Loucy (cell line): ENCODE results near the gene ARHGAP32.

ENCODE experiments used
- H2AFZ ChIP-seq: fragments of 200-600 bp; sonication (generic); 2 replicates; pipeline ENCODE4 v1.6.0; 2016; ENCODE audit warnings: antibody characterized with exemption, mild to moderate bottlenecking, low read length, moderate library complexity
- H3F3A ChIP-seq: fragments of 200-600 bp; 2 replicates; pipeline ENCODE4 v1.6.0; 2016; ENCODE audit warnings: antibody characterized with exemption, low read depth, mild to moderate bottlenecking
- H3K27me3 ChIP-seq: fragments of 200-600 bp; sonication (generic); 2 replicates; pipeline ENCODE4 v1.6.1; 2014; ENCODE audit warnings: low read length, mild to moderate bottlenecking; ENCODE audit not compliant: insufficient read depth, poor library complexity, severe bottlenecking
- H3K36me3 ChIP-seq: fragments of 200-600 bp; sonication (generic); 2 replicates; pipeline ENCODE4 v1.6.1; 2016; ENCODE audit warnings: low read length; ENCODE audit not compliant: insufficient read depth
- H3K4me1 ChIP-seq: fragments of 200-600 bp; sonication (generic); 2 replicates; pipeline ENCODE4 v1.5.1; 2014; ENCODE audit warnings: low read length, mild to moderate bottlenecking; ENCODE audit not compliant: insufficient read depth, poor library complexity, severe bottlenecking
- H3K4me2 ChIP-seq: fragments of 200-600 bp; sonication (generic); 2 replicates; pipeline ENCODE4 v1.6.0; 2014; ENCODE audit warnings: antibody characterized with exemption, low read length, low read depth, mild to moderate bottlenecking; ENCODE audit not compliant: poor library complexity, severe bottlenecking
- H3K4me3 ChIP-seq: fragments of 200-600 bp; sonication (generic); 2 replicates; pipeline ENCODE4 v1.5.1; 2014; ENCODE audit warnings: low read length, mild to moderate bottlenecking, mixed read lengths; ENCODE audit not compliant: poor library complexity, severe bottlenecking
- H3K79me2 ChIP-seq: fragments of 200-600 bp; sonication (generic); 2 replicates; pipeline ENCODE4 v1.6.1; 2014; ENCODE audit warnings: low read length; ENCODE audit not compliant: insufficient read depth
- H3K9ac ChIP-seq: fragments of 200-600 bp; sonication (generic); 2 replicates; pipeline ENCODE4 v1.6.0; 2014; ENCODE audit warnings: mild to moderate bottlenecking, low read depth, low read length, moderate library complexity; ENCODE audit not compliant: poor library complexity, severe bottlenecking
- H3K9me2 ChIP-seq: fragments of 200-600 bp; sonication (generic); replicated peaks from 2 replicates; pipeline ENCODE4 v1.6.1; 2016; ENCODE audit warnings: low read depth, low read length, mixed read lengths
- H3K9me3 ChIP-seq: fragments of 200-600 bp; sonication (generic); 2 replicates; pipeline ENCODE4 v1.6.1; 2014; ENCODE audit warnings: mild to moderate bottlenecking, antibody characterized with exemption, low read length, low read depth; ENCODE audit not compliant: insufficient read depth
- H4K20me1 ChIP-seq: fragments of 200-600 bp; sonication (generic); 2 replicates; pipeline ENCODE4 v1.6.0; 2014; ENCODE audit warnings: antibody characterized with exemption, low read length, mild to moderate bottlenecking; ENCODE audit not compliant: insufficient read depth, poor library complexity, severe bottlenecking
- EZH2phosphoT487 ChIP-seq: fragments of 200-600 bp; IDR thresholded peaks from 2 replicates; pipeline ENCODE4 v1.6.1; 2018; ENCODE audit warnings: antibody characterized with exemption, mild to moderate bottlenecking, moderate library complexity, borderline replicate concordance
- TF ChIP-seq, protein P1 (sequence below): fragments of 200-600 bp; sonication (generic); conservative IDR thresholded peaks from 2 replicates; pipeline ENCODE4 v1.5.1; 2014; ENCODE audit warnings: mild to moderate bottlenecking, antibody characterized with exemption, low read length

The ARHGAP32 gene

DNA sequence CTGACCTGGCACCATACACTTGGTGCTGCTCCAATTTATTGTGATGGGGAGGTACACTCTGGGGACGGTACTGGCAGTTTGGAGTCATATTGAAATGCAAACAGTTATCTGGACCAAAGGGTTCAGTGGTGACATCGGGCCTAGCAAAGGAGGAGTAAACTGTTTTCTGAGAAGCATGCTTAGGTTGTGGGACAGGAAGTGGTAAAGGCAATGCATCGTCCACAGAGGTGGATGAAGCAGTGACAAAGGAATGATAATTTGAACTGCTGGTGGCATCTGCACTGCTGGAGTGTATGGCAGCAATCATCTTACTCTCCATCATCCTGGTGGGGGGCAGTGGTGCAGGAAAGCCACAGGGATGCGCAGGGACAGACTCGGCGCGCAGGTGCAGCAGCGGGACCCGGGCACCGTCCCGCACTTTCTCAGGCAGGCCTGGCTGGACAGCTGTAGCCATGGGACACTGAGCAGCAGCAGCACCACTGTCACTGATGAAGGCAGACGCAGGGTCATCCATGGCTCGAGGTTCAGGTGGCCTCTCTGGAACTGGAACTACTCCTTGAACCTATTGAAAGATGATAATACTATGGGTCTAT, 221.4 kb downstream of the ARHGAP32 start:
- H2AFZ ChIP-seq = no peak overlapping the region

DNA sequence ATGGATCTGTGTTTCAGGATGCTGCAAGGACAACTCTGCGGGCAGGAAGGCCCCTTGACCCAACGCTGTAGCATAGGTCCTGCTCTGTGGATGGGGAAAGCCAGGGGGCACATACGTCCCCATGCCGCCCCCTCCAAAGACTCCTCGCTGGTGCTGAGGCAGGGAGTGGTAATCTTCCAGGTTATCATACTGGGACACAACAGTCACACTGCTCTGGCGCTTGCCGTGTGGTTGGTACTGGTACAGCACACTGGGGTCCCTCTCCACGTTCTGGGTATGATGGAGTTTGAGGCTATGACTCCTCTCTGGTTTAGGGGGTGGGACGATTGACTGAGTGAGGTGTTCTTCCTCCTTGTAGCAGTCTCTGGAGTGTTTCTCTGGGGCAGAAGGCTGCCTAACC, 223.2 kb downstream of the ARHGAP32 start:
- no peaks in the 10 kb centered on the region for H4K20me1 ChIP-seq
- no peaks in the 10 kb centered on the region for H3K9me2 ChIP-seq
- no peaks in the 10 kb centered on the region for H3K9me3 ChIP-seq
- H3K4me3 ChIP-seq = no peak overlapping the region
- H3K9ac ChIP-seq = no peak overlapping the region
- no peaks in the 10 kb centered on the region for H3F3A ChIP-seq
- H3K4me2 ChIP-seq = no peak overlapping the region
- H3K27me3 ChIP-seq = no peaks in the 10 kb centered on the region
- TF ChIP-seq EZH2phosphoT487 = no peak
- TF ChIP-seq, protein P1, sequence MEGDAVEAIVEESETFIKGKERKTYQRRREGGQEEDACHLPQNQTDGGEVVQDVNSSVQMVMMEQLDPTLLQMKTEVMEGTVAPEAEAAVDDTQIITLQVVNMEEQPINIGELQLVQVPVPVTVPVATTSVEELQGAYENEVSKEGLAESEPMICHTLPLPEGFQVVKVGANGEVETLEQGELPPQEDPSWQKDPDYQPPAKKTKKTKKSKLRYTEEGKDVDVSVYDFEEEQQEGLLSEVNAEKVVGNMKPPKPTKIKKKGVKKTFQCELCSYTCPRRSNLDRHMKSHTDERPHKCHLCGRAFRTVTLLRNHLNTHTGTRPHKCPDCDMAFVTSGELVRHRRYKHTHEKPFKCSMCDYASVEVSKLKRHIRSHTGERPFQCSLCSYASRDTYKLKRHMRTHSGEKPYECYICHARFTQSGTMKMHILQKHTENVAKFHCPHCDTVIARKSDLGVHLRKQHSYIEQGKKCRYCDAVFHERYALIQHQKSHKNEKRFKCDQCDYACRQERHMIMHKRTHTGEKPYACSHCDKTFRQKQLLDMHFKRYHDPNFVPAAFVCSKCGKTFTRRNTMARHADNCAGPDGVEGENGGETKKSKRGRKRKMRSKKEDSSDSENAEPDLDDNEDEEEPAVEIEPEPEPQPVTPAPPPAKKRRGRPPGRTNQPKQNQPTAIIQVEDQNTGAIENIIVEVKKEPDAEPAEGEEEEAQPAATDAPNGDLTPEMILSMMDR = no peak
- H3K36me3 ChIP-seq = peaks cover 37% of the 10 kb centered on the region; the same call in 1 of the 2 replicates
- H2AFZ ChIP-seq = no peak overlapping the region
- no peaks in the 10 kb centered on the region for H3K79me2 ChIP-seq
- peaks cover 22% of the 10 kb centered on the region for H3K4me1 ChIP-seq

More for the DNA sequence above, 221.4 kb downstream of the ARHGAP32 start:
- H3K4me3 ChIP-seq = no peak overlapping the region
- H3K9me2 ChIP-seq = no peaks in the 10 kb centered on the region
- no peaks in the 10 kb centered on the region for H3K79me2 ChIP-seq
- H3K4me1 ChIP-seq = peaks cover 8% of the 10 kb centered on the region
- H3K4me2 ChIP-seq = peak overlapping the region; percentile 19
- no peaks in the 10 kb centered on the region for H3K27me3 ChIP-seq
- H3K9me3 ChIP-seq = no peaks in the 10 kb centered on the region
- H3K36me3 ChIP-seq = peaks cover 50% of the 10 kb centered on the region; the same call in 1 of the 2 replicates
- TF ChIP-seq, protein P1 = no peak
- no peak for TF ChIP-seq EZH2phosphoT487
- no peaks in the 10 kb centered on the region for H3F3A ChIP-seq
- no peak overlapping the region for H3K9ac ChIP-seq
- H4K20me1 ChIP-seq = no peaks in the 10 kb centered on the region

DNA sequence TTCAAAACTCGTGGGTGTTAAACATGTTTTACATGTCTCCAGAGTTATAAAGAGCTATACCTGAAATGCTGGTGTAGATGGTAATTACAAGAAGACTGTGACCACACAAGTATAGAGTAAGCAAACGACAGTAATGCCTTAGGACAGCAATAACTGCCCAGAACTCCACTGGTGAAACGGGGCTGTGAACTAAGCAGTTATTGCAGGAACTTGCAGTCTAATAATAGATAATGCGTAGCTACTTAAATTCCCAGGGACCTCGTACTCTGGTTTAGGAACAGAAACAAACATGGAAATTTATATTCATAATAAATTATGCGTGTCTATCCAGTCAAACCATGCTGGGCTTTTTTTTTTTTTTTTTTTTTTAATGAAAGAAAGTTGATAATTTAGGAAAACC, 224.5 kb downstream of the ARHGAP32 start:
- no peak overlapping the region for H3K9ac ChIP-seq
- peaks cover 24% of the 10 kb centered on the region; the same call in 1 of the 2 replicates for H3K36me3 ChIP-seq
- H3K79me2 ChIP-seq = no peaks in the 10 kb centered on the region
- no peaks in the 10 kb centered on the region for H3K9me2 ChIP-seq
- H4K20me1 ChIP-seq = no peaks in the 10 kb centered on the region
- no peaks in the 10 kb centered on the region for H3K27me3 ChIP-seq
- peaks cover 29% of the 10 kb centered on the region for H3K4me1 ChIP-seq
- H3K4me3 ChIP-seq = no peak overlapping the region
- H3F3A ChIP-seq = no peaks in the 10 kb centered on the region
- no peak overlapping the region for H2AFZ ChIP-seq
- TF ChIP-seq EZH2phosphoT487 = no peak
- TF ChIP-seq, protein P1 = no peak
- H3K9me3 ChIP-seq = no peaks in the 10 kb centered on the region
- H3K4me2 ChIP-seq = no peak overlapping the region
